Neutrophil (primary cell): ENCODE data around the gene PCGF6.

Experiments
- H3K27ac ChIP-seq: fragments of 200-600 bp; sonication (generic); 2 replicates; pipeline ENCODE4 v1.5.1; 2016; ENCODE audit warnings: mild to moderate bottlenecking, moderate library complexity
- H3K27me3 ChIP-seq: fragments of 200-600 bp; sonication (generic); 2 replicates; pipeline ENCODE4 v1.6.0; 2016; ENCODE audit warnings: mild to moderate bottlenecking
- H3K36me3 ChIP-seq: fragments of 200-600 bp; sonication (generic); 2 replicates; pipeline ENCODE4 v1.5.1; 2017
- H3K4me1 ChIP-seq, 2 experiments: fragments of 200-600 bp in 1 of 2; sonication (generic) in 1 of 2; 1 replicate in 1 of 2; 2 replicates in 1 of 2; pipeline versions ENCODE4 v1.5.1 to v1.6.1; 2013 to 2016; ENCODE audit warnings: low read depth in 1 of 2, low read length in 1 of 2, mild to moderate bottlenecking in 1 of 2, moderate library complexity in 1 of 2; ENCODE audit not compliant: control insufficient read depth in 1 of 2, insufficient read depth in 1 of 2
- H3K4me3 ChIP-seq, 2 experiments: fragments of 200-600 bp in 1 of 2; sonication (generic) in 1 of 2; 1 replicate in 1 of 2; 2 replicates in 1 of 2; pipeline ENCODE4 v1.5.1; 2013 to 2016; ENCODE audit warnings: low read depth in 1 of 2, low read length in 1 of 2, mild to moderate bottlenecking in 1 of 2, moderate library complexity in 1 of 2
- H3K9me3 ChIP-seq: fragments of 200-600 bp; sonication (generic); 2 replicates; pipeline ENCODE4 v1.5.1; 2016
- CTCF ChIP-seq: fragments of 200-600 bp; sonication (generic); IDR thresholded peaks from 2 replicates; pipeline ENCODE4 v1.5.1; 2016; ENCODE audit warnings: antibody characterized with exemption

The PCGF6 gene

GRCh38 chr10:103394180-103394579 is 43.2 kb upstream of the PCGF6 start:
- Histone ChIP-seq H3K9me3 (no peaks in the 10 kb centered on the region), H3K4me1 (peaks cover 12 to 20% of the 10 kb centered on the region in 2 experiments), H3K36me3 (peaks cover 33% of the 10 kb centered on the region), H3K4me3 (no peak overlapping the region), H3K27me3 (no peaks in the 10 kb centered on the region), H3K27ac (no peak overlapping the region)
- no peak for TF ChIP-seq CTCF

GRCh38 chr10:103382769-103383168 is 31.8 kb upstream of the PCGF6 start:
- Histone ChIP-seq H3K4me3 (no peak overlapping the region), H3K27ac (no peak overlapping the region), H3K27me3 (no peaks in the 10 kb centered on the region), H3K36me3 (peaks cover 87% of the 10 kb centered on the region), H3K4me1 (no peaks in the 10 kb centered on the region), H3K9me3 (no peaks in the 10 kb centered on the region)
- no peak for TF ChIP-seq CTCF

DNA sequence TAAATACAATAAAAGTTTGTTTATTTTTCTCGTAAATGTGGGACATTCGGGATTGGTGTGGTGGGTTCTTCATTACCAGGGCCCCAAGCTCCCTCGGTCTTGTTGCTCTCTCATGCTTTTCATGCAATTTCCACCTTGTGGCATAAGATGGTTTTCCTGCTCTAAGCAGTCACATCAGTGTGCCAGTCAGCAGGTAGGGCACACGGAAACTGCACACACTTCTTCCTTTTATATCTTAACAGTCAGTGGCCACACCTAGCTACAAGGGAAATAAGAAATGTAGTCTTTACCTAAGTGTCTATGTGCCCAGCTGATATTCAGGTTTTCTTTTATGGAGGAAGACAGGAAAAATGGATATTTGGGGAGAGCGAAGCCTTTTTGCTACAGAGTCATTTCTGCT is 23.3 kb upstream of the PCGF6 start:
- TF ChIP-seq CTCF = no peak
- H3K36me3 ChIP-seq = peaks cover 55% of the 10 kb centered on the region
- H3K27ac ChIP-seq = no peak overlapping the region
- H3K27me3 ChIP-seq = no peaks in the 10 kb centered on the region
- H3K9me3 ChIP-seq = no peaks in the 10 kb centered on the region
- H3K4me1 ChIP-seq = peaks cover 2 to 4% of the 10 kb centered on the region in 2 experiments
- no peak overlapping the region for H3K4me3 ChIP-seq

DNA sequence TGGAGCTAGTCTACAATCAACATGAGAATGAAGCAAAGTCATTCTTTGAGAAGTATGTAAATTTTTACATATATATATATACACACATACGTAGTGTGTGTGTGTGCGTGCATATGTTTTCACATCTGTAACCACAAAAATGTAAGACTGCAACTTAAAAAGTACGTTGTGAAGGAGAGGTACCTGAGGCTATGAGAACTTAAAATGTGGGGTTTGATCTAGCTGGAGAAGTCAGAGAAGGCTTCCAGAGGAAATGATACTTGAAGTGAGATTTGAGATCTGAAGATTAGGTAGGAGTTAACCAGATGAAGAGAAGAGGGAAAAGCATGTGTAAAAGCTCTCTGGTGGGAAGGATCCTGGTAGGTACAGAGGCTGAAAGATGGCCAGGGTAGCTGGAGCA is 22.6 kb upstream of the PCGF6 start:
- Histone ChIP-seq H3K4me1 (peaks cover 9 to 11% of the 10 kb centered on the region in 2 experiments), H3K9me3 (no peaks in the 10 kb centered on the region), H3K27me3 (no peaks in the 10 kb centered on the region), H3K27ac (no peak overlapping the region), H3K36me3 (peaks cover 49% of the 10 kb centered on the region), H3K4me3 (no peak overlapping the region)
- TF ChIP-seq CTCF = no peak

DNA sequence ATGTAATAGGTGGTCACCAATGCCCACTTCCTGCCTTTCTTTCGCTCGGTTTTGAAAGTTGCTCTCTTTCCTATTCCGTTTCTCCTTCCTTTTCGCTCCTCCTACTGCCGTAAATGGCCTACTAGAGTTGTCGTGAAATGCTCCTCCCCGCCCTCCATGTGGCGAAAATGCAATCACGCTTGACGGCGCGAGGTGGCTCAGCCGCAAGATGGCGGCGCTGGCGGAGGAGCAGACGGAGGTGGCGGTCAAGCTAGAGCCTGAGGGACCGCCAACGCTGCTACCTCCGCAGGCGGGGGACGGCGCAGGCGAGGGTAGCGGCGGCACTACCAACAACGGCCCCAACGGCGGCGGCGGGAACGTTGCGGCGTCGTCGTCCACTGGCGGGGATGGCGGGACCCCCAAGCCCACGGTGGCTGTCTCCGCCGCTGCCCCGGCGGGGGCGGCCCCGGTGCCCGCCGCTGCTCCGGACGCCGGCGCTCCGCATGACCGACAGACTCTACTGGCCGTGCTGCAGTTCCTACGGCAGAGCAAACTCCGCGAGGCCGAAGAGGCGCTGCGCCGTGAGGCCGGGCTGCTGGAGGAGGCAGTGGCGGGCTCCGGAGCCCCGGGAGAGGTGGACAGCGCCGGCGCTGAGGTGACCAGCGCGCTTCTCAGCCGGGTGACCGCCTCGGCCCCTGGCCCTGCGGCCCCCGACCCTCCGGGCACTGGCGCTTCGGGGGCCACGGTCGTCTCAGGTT is 17.0 kb upstream of the PCGF6 start, which contains the start of gene TAF5:
Gene TAF5, plus strand, starts transcription at position 195 of the 737 bp plus-strand sequence. Its CDS starts 14 bp downstream, at position 209.
- peak; percentile 41 for TF ChIP-seq CTCF
- Histone ChIP-seq H3K4me3 (peak within 1 kb of the TSS; percentile 91 to 93), H3K27ac (peak within 1 kb of the TSS; percentile 84), H3K36me3 (no peaks in the 10 kb centered on the region), H3K9me3 (no peaks in the 10 kb centered on the region), H3K4me1 (peaks cover 15 to 25% of the 10 kb centered on the region in 2 experiments), H3K27me3 (no peaks in the 10 kb centered on the region)
